SK-N-SH (cell line): ENCODE data around the gene MAPKAP1.

Experiments used
- EP300 ChIP-seq, 2 experiments: IDR thresholded peaks; 2 replicates each; pipeline versions ENCODE4 v1.4.0 to v1.6.1; 2012; ENCODE audit warnings: borderline replicate concordance in 1 of 2, low read depth in 1 of 2, low read length in 1 of 2
- EZH2phosphoT487 ChIP-seq: fragments of 200-600 bp; sonication (generic); IDR thresholded peaks from 2 replicates; pipeline ENCODE4 v1.6.1; 2017; ENCODE audit warnings: low read depth, mixed run types, mild to moderate bottlenecking, antibody characterized with exemption, moderate library complexity, borderline replicate concordance
- NRF1 ChIP-seq: IDR thresholded peaks from 2 replicates; pipeline ENCODE4 v1.6.1; 2012; ENCODE audit warnings: low read depth, mild to moderate bottlenecking, low read length
- POLR2AphosphoS5 ChIP-seq: IDR thresholded peaks from 2 replicates; pipeline ENCODE4 v1.6.1; 2012; ENCODE audit warnings: low read depth, low read length
- RFX5 ChIP-seq: IDR thresholded peaks from 2 replicates; pipeline ENCODE4 v1.6.1; 2012; ENCODE audit warnings: mild to moderate bottlenecking, improper control_type of control experiment, low read length
- SMC3 ChIP-seq: IDR thresholded peaks from 2 replicates; pipeline ENCODE4 v1.6.1; 2012; ENCODE audit warnings: low read depth, low read length, improper control_type of control experiment
- YY1 ChIP-seq: IDR thresholded peaks from 2 replicates; pipeline ENCODE4 v1.4.0; 2012; ENCODE audit warnings: low read depth, mild to moderate bottlenecking
- TF ChIP-seq, protein P1 (sequence below): IDR thresholded peaks from 2 replicates; pipeline ENCODE4 v1.4.0; 2012; ENCODE audit warnings: low read depth
- TF ChIP-seq, protein P2 (sequence below): IDR thresholded peaks from 2 replicates; pipeline ENCODE4 v1.6.1; 2012; ENCODE audit warnings: mild to moderate bottlenecking, low read depth, low read length, moderate library complexity
- TF ChIP-seq, protein P3 (sequence below): IDR thresholded peaks from 2 replicates; pipeline ENCODE4; 2012
- TF ChIP-seq, protein P4 (sequence below): fragments of 200-600 bp; sonication (generic); IDR thresholded peaks from 2 replicates; pipeline ENCODE4 v1.6.1; 2017; ENCODE audit warnings: antibody characterized with exemption, mild to moderate bottlenecking, moderate library complexity
- TF ChIP-seq, protein P5 (sequence below): fragments of 150-350 bp; IDR thresholded peaks from 2 replicates; pipeline ENCODE4 v1.6.1; 2017; ENCODE audit warnings: antibody characterized with exemption, low read length, low read depth, borderline replicate concordance

DNA sequence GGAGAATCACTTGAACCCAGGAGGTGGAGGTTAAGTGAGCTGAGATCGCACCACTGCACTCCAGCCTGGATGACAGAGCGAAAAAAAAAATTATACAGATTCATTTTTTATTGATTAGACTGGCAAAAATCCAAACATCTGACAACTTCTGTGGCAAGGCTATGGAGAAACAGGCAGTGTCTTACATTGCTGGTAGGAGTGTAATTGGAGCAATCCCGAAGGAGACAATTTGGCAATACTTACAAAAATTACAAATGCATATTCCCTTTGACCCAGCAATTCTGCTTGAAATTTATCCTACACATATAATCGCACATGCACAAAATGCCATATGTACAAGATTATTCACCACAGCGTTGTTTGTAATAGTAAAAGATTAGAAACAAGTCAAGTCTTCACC, 86.8 kb downstream of the MAPKAP1 start:
- TF ChIP-seq EZH2phosphoT487 (no peak), NRF1 (no peak), YY1 (no peak), SMC3 (no peak), POLR2AphosphoS5 (no peak), RFX5 (no peak), EP300 (IDR thresholded peaks at IDR 0.05; ENCODE audit: borderline replicate concordance in 1 of 2, low read depth in 1 of 2, low read length in 1 of 2) (no peak)
- TF ChIP-seq, protein P1, sequence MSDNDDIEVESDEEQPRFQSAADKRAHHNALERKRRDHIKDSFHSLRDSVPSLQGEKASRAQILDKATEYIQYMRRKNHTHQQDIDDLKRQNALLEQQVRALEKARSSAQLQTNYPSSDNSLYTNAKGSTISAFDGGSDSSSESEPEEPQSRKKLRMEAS: no peak
- TF ChIP-seq, protein P2, sequence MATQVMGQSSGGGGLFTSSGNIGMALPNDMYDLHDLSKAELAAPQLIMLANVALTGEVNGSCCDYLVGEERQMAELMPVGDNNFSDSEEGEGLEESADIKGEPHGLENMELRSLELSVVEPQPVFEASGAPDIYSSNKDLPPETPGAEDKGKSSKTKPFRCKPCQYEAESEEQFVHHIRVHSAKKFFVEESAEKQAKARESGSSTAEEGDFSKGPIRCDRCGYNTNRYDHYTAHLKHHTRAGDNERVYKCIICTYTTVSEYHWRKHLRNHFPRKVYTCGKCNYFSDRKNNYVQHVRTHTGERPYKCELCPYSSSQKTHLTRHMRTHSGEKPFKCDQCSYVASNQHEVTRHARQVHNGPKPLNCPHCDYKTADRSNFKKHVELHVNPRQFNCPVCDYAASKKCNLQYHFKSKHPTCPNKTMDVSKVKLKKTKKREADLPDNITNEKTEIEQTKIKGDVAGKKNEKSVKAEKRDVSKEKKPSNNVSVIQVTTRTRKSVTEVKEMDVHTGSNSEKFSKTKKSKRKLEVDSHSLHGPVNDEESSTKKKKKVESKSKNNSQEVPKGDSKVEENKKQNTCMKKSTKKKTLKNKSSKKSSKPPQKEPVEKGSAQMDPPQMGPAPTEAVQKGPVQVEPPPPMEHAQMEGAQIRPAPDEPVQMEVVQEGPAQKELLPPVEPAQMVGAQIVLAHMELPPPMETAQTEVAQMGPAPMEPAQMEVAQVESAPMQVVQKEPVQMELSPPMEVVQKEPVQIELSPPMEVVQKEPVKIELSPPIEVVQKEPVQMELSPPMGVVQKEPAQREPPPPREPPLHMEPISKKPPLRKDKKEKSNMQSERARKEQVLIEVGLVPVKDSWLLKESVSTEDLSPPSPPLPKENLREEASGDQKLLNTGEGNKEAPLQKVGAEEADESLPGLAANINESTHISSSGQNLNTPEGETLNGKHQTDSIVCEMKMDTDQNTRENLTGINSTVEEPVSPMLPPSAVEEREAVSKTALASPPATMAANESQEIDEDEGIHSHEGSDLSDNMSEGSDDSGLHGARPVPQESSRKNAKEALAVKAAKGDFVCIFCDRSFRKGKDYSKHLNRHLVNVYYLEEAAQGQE: no peak
- TF ChIP-seq, protein P3, sequence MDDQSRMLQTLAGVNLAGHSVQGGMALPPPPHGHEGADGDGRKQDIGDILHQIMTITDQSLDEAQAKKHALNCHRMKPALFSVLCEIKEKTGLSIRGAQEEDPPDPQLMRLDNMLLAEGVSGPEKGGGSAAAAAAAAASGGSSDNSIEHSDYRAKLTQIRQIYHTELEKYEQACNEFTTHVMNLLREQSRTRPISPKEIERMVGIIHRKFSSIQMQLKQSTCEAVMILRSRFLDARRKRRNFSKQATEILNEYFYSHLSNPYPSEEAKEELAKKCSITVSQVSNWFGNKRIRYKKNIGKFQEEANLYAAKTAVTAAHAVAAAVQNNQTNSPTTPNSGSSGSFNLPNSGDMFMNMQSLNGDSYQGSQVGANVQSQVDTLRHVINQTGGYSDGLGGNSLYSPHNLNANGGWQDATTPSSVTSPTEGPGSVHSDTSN: no peak
- TF ChIP-seq, protein P4, sequence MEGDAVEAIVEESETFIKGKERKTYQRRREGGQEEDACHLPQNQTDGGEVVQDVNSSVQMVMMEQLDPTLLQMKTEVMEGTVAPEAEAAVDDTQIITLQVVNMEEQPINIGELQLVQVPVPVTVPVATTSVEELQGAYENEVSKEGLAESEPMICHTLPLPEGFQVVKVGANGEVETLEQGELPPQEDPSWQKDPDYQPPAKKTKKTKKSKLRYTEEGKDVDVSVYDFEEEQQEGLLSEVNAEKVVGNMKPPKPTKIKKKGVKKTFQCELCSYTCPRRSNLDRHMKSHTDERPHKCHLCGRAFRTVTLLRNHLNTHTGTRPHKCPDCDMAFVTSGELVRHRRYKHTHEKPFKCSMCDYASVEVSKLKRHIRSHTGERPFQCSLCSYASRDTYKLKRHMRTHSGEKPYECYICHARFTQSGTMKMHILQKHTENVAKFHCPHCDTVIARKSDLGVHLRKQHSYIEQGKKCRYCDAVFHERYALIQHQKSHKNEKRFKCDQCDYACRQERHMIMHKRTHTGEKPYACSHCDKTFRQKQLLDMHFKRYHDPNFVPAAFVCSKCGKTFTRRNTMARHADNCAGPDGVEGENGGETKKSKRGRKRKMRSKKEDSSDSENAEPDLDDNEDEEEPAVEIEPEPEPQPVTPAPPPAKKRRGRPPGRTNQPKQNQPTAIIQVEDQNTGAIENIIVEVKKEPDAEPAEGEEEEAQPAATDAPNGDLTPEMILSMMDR: no peak
- TF ChIP-seq, protein P5, sequence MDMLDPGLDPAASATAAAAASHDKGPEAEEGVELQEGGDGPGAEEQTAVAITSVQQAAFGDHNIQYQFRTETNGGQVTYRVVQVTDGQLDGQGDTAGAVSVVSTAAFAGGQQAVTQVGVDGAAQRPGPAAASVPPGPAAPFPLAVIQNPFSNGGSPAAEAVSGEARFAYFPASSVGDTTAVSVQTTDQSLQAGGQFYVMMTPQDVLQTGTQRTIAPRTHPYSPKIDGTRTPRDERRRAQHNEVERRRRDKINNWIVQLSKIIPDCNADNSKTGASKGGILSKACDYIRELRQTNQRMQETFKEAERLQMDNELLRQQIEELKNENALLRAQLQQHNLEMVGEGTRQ: no peak
